ENCODE results near the gene BCL2L2. TPM values are rescaled to one million over a fixed set of nuclear protein-coding genes. Genes with fewer than 3 reads are reported as not detected.

Gene BCL2L2
- total and polyA plus RNA-seq, 4 donors = 4.7 to 28.0 (median 12.7) TPM

- H3K27me3 ChIP-seq (ENCODE audit: control insufficient read depth in 4 of 4, insufficient read depth in 4 of 4, low read length in 3 of 4) = no peaks in the 10 kb centered on the region
- H3K4me3 ChIP-seq (ENCODE audit: low read depth in 1 of 3, low read length in 3 of 3) = peak overlapping the region; percentile 72 to 92 (median 83)
- peaks cover 5 to 17% (median 16%) of the 10 kb centered on the region in 4 donors for H3K4me1 ChIP-seq (ENCODE audit: control insufficient read depth in 4 of 4, insufficient read depth in 4 of 4, low read length in 3 of 4)
- DNase-seq (ENCODE audit: low spot score) = no peak
- peak overlapping the region; percentile 40 to 84 for H3K9ac ChIP-seq (ENCODE audit: low read depth in 1 of 2, low read length in 2 of 2)
- no peaks in the 10 kb centered on the region for H3K9me3 ChIP-seq (ENCODE audit: control insufficient read depth in 4 of 4, low read length in 3 of 4)
- peak overlapping the region; percentile 93 to 98 for H3K27ac ChIP-seq (ENCODE audit: low read depth in 1 of 2, low read length in 2 of 2)
- WGBS = 31% methylated on average over 9 of the region's 9 CpGs
- no peaks in the 10 kb centered on the region for H3K36me3 ChIP-seq (ENCODE audit: control insufficient read depth in 4 of 4, insufficient read depth in 3 of 4, low read depth in 1 of 4, low read length in 3 of 4)
- TF ChIP-seq ATF3 (IDR thresholded peaks at IDR 0.05) = no peak
- TF ChIP-seq FOXA2 (IDR thresholded peaks at IDR 0.05) = no peak
- TF ChIP-seq RXRA (IDR thresholded peaks at IDR 0.05) = peak; percentile 18 to 40
- no peak for TF ChIP-seq FOXA1 (IDR thresholded peaks at IDR 0.05)
- no peak for TF ChIP-seq JUND (IDR thresholded peaks at IDR 0.05)
These were observed 21.7 kb upstream of the BCL2L2 start for GRCh38 chr14:23284654-23285529.

- H3K27me3 ChIP-seq (ENCODE audit: control insufficient read depth in 4 of 4, insufficient read depth in 4 of 4, low read length in 3 of 4) = no peaks in the 10 kb centered on the region
- DNase-seq (ENCODE audit: low spot score) = no peak
- no peaks in the 10 kb centered on the region for H3K36me3 ChIP-seq (ENCODE audit: control insufficient read depth in 4 of 4, insufficient read depth in 3 of 4, low read depth in 1 of 4, low read length in 3 of 4)
- H3K9me3 ChIP-seq (ENCODE audit: control insufficient read depth in 4 of 4, low read length in 3 of 4) = no peaks in the 10 kb centered on the region
- H3K27ac ChIP-seq (ENCODE audit: low read depth in 1 of 2, low read length in 2 of 2) = peak overlapping the region; percentile 93 to 98
- peak overlapping the region; percentile 40 to 84 for H3K9ac ChIP-seq (ENCODE audit: low read depth in 1 of 2, low read length in 2 of 2)
- H3K4me1 ChIP-seq (ENCODE audit: control insufficient read depth in 4 of 4, insufficient read depth in 4 of 4, low read length in 3 of 4) = peaks cover 5 to 17% (median 16%) of the 10 kb centered on the region in 4 donors
- WGBS = under 1% methylated on average over 22 of the region's 22 CpGs
- TF ChIP-seq RAD21 (IDR thresholded peaks at IDR 0.05) (no peak), TAF1 (conservative IDR thresholded peaks at IDR 0.05) (no peak)
- H3K4me3 ChIP-seq (ENCODE audit: low read depth in 1 of 3, low read length in 3 of 3) = peak overlapping the region; percentile 72 to 92 (median 83)
These were observed 21.1 kb upstream of the BCL2L2 start for GRCh38 chr14:23285530-23286019.

GRCh38 chr14:23286020-23286901 lies 20.4 kb upstream of the BCL2L2 start, which contains the start of gene HOMEZ:
TSS of gene HOMEZ (minus strand) at chr14:23286132. CDS start at chr14:23285952, 180 bp downstream.
- Histone ChIP-seq H3K36me3 (ENCODE audit: control insufficient read depth in 4 of 4, insufficient read depth in 3 of 4, low read depth in 1 of 4, low read length in 3 of 4) (no peaks in the 10 kb centered on the region), H3K27ac (ENCODE audit: low read depth in 1 of 2, low read length in 2 of 2) (peak within 1 kb of the TSS; percentile 93 to 98), H3K27me3 (ENCODE audit: control insufficient read depth in 4 of 4, insufficient read depth in 4 of 4, low read length in 3 of 4) (no peaks in the 10 kb centered on the region), H3K9me3 (ENCODE audit: control insufficient read depth in 4 of 4, low read length in 3 of 4) (no peaks in the 10 kb centered on the region), H3K9ac (ENCODE audit: low read depth in 1 of 2, low read length in 2 of 2) (peak within 1 kb of the TSS; percentile 94 to 97), H3K4me1 (ENCODE audit: control insufficient read depth in 4 of 4, insufficient read depth in 4 of 4, low read length in 3 of 4) (peaks cover 5 to 17% (median 16%) of the 10 kb centered on the region in 4 donors), H3K4me3 (ENCODE audit: low read depth in 1 of 3, low read length in 3 of 3) (peak within 1 kb of the TSS; percentile 72 to 92 (median 83))
- WGBS = under 1% methylated on average over 53 of the region's 53 CpGs
- peak; percentile 99 for DNase-seq (ENCODE audit: low spot score)
- peak; percentile 94 for TF ChIP-seq YY1 (IDR thresholded peaks at IDR 0.05)
- TF ChIP-seq JUND (IDR thresholded peaks at IDR 0.05) = peak in 1 of 2 donors; percentile 55
- peak; percentile 81 for TF ChIP-seq NR2F2 (IDR thresholded peaks at IDR 0.05)
- TF ChIP-seq REST (IDR thresholded peaks at IDR 0.05) = peak; percentile 69
- no peak for TF ChIP-seq FOXA1 (IDR thresholded peaks at IDR 0.05)
- no peak for TF ChIP-seq FOXA2 (IDR thresholded peaks at IDR 0.05)
- peak; percentile 65 to 90 for TF ChIP-seq HNF4A (conservative IDR thresholded peaks at IDR 0.05)
- peak; percentile 97 for TF ChIP-seq SP1 (IDR thresholded peaks at IDR 0.05)
- TF ChIP-seq EGR1 (IDR thresholded peaks at IDR 0.05; ENCODE audit: low read depth in 2 of 2) = peak in 1 of 2 donors; percentile 21
- peak; percentile 20 to 26 for TF ChIP-seq RAD21 (IDR thresholded peaks at IDR 0.05)
- peak; percentile 73 to 87 for TF ChIP-seq RXRA (IDR thresholded peaks at IDR 0.05)
- peak; percentile 38 for TF ChIP-seq HNF4G (IDR thresholded peaks at IDR 0.05)
- TF ChIP-seq ATF3 (IDR thresholded peaks at IDR 0.05) = no peak
- peak; percentile 53 for TF ChIP-seq TAF1 (conservative IDR thresholded peaks at IDR 0.05)
- TF ChIP-seq MAX (IDR thresholded peaks at IDR 0.05) = no peak
- TF ChIP-seq CTCF (IDR thresholded peaks at IDR 0.05; ENCODE audit: low read depth, low read length, missing input control) = no peak
